NCI-H2107 (cell line): Measurements from ENCODE around the gene GPI.
"Not testable (repeated sequence)": the region's sequence is repeated elsewhere in the genome, so short reads cannot be mapped to it uniquely, and the experiment has no call there.

ENCODE experiments used
- DNase-seq: peaks from one replicate; lab custom pipeline; 2025; lab: John Stamatoyannopoulos, UW

GPI gene

DNA sequence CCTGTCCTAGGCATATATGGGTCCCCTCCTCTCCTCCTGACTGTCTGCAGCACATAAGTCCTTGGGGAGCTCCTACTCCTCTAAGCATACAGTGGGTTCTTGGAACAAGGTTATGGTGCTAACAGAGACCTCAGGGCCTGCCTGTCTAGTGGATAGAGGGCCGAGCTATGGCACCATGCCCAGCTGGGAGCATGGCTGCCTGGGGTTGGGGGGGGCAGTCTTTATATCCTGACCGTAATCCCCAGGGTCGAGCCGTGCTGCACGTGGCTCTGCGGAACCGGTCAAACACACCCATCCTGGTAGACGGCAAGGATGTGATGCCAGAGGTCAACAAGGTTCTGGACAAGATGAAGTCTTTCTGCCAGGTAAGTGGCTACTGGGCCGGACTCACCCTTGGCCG is 3.3 kb downstream of the GPI start:
- DNase-seq: no peak

DNA sequence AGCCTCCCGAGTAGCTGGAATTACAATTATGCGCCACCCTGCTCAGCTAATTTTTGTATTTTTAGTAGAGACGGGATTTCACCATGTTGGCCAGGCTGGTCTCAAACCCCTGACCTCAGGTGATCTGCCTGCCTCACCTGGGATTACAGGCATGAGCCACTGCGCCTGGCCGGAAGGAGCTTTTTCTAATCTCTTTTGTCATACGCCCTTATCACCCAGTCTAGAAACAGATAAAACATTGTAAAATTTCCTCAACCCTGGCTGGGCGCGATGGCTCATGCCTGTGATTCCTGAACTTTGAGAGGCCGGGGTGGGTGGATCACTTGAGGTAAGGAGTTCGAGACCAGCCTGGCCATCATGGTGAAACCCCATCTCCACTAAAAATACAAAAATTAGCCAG is 4.2 kb downstream of the GPI start:
- not testable (repeated sequence) for DNase-seq

DNA sequence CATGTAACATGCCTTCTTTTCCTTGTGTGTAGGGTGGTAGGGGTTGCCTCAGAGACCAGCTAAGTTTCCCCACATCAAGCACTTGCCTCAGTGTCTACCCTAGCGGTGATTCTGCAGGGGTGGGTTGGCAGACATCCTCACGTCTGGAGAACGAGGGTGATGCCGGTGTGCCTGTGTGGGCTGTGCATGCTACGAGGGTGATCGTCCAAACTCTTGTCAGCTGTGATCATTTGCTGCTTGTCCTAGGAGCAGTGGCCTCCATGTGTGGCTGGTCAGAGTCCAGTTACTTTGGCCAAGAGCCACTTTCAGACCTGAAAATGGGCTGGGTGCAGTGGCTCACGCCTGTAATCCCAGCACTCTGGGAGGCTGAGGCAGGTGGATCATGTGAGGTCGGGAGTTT is 5.1 kb downstream of the GPI start:
- DNase-seq: no peak

DNA sequence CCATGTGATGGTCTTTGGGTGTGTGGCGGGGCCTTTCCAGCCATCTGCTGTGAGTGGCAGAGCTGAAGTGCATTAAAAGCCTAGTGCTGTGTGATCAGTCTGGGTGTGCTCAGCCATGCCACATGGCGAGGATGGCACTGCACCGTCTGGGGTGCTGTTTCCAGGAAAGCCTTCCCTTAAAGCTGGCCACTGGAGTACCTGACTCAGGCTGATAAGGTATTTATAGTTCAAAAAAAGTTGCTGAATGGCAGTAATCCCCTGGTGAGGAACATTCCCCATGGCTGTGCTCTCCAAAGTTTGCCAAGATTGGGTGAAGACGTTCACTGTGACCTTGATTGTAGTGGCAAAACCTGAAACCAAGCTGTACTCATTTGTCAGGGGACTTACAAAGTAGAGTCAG is 6.0 kb downstream of the GPI start:
- no peak for DNase-seq

DNA sequence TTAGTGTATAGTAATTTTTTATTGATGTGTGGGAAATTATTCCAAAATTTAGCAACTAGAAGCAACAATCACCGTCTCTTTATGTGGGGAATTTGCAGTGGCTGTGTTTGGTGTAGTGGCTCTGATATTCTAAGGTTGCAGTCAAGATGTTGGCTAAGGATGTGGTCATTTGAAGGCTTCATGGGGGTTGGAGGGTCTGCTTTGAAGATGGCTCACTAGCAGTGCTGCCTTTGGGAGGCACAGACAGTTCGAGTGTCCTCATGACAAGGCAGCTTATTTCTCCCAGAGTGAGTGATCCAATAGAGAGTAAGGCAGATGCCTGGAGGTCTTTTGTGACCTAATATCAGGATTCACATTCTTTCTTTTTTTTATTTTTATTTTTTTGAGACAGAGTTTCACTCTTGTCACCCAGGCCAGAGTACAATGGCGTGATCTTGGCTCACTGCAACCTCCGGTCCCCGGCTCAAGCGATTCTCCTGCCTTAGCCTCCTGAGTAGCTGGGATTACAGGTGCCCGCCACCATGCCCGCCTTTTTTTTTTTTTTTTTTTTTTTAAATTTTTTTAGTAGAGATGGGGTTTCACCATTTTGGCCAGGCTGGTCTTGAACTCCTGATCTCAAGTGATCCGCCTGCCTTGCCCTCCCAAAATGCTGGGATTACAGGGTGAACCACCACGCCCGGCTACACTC is 8.7 kb downstream of the GPI start:
- DNase-seq: no peak

DNA sequence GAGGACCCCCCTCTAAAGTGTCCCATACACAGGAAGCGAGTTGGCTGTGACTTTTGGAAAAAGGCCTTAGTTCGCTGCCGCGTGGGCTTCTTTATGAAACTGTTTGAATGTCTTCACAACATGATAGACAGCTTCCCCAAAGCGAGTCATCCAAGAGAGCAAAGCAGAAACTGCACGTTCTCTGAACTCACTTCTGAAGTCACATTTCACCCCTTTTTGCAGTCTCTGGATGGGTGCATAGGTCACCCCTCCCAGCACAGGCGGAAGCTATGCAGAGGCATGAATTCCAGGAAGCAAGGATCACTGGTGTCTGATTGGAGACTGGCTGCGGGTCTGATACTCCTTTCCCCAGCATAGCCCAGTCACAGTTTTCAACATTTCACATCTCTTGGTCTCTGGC is 10.6 kb downstream of the GPI start:
- no peak for DNase-seq

DNA sequence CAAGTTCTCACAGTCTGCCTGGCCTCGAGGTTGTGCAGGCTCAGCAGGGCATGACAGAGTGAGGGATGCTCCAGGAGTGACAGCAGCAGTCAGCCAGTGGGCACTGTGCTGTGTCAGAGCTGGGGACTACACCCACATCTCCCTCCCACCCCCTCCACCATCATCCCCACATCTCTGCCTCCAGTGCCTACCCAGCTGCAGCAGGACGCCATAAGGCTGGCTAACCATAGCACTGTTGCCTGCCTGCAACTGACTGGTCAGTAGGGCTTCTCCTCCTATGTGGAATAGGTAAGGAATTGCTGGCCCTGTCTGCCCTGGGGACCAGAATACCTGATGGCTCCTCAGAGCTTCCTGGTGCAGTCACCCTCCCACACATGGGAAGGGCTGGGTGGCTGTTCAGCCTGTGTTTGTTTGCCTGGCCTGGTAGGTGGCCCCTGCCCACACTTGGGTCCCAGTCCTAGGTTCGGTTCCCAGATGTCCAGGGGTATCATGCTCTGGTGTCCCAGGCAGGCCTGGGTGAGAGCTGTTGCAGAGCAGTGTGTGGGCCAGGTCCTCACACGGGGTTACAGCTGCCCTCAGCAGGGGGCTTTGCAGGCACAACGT is 15.7 kb downstream of the GPI start:
- no peak for DNase-seq

DNA sequence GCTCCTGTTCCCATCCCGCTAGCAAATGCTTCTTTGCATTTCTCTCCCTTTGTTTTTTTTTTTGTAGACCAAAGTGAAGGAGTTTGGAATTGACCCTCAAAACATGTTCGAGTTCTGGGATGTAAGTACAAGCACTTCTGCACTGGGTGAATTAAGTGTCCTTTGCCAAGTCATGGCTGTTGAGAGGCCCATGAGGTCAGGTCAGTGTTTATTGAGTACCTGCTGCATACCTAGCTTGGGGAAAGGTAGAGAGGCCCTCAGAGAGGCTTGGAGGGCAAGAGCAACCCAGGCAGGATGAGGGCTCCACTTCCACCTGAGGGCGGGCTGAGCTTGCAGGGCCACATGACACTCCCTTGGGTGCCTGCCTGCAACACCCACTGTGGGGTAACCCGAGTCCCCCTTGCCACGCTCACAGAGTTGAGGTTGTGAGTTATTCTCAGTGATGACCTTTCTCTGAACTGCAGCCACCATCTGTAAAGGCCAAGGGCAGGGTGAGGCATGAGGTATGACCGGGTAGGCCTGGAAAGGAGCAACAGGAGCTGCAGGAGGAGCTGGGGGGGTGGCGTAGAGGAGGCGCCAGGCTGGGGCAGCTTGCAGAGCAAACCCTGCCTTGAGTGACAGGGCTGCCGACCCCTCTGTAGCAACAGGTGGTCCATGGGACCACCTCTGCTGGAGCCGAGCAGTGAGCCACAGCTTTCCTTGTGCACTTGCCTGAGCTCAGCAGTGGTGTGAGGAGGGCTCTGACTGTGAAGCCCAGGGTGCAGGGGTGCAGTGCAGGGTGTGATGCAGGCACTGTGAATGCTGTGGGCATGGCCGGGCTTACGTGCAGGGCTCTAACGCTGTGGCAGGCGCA is 16.6 kb downstream of the GPI start:
- no peak for DNase-seq

DNA sequence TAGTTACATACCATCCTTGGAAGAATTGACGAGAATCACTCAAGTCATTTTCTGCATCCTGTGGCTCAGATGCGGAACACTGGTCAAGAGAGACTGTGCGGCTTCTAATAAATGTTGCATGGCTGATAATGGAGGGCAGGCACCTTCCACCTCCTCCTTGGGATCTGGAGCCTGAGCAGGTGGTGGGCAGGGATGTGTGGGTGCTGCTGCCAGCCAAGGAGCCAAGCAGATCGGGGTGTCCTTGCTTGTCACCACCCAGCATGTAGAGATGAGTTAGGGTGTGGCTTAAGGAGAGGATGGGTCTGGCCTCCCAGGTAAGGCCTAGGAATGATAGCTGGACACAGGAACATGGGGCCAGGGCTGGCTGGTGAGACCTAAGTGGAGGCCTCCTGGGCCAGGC is 17.5 kb downstream of the GPI start:
- no peak for DNase-seq

DNA sequence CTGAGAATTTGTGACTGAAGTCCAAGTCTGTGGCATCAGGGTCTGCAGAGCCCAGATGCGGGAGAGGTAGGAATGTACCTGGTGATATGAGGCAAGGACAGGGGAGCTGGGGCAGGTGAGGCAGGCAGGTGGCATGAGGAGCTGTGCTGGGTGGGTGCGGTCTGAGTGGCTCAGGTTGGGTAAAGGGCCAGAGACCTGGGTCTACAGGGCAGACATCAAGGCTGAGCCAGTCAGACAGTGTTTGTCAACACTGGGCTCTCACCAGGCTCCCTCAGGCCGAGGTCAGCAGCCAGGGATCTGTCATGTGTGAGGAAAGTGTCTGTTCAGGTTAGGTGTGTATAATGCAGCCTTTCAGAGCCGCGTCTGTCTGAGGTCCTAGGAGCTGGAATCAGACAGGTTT is 18.6 kb downstream of the GPI start:
- no peak for DNase-seq

DNA sequence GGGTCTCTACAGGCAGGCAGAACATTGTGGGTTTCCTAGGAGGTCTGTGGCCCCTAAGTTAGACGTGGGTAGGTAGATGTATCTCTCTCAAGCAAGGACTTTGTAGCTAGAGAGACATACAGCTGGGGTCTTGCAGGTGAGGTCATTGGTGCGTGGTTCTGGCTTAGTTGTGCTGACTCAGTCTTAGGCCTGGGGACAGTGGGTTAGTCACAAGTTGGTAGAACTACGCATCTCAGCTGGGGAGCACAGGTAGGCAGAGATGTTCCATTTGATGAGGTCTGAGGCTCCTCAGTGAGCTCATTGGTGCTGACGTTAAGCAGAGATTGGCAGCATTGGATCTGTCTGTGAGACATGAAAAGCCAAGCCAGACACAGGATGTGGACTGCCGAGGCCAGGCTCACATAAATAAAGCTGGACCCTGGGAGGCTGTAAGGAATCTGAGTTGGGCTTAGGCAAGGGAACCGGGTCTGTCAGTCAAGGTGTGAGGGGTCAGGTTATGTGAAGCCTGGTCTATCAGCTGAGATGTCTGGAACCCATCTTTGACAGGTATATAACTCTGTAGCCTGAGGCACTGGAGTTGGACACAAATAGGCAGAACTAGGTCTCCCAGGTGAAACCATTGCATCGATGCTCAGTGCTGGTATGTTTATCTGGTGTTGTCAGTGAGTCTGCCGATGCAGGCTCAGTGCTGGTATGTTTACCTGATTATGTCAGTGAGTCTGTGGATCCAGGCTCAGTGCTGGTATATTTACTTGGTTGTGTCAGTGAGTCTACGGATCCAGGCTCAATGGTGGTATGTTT is 21.8 kb downstream of the GPI start:
- DNase-seq: no peak

DNA sequence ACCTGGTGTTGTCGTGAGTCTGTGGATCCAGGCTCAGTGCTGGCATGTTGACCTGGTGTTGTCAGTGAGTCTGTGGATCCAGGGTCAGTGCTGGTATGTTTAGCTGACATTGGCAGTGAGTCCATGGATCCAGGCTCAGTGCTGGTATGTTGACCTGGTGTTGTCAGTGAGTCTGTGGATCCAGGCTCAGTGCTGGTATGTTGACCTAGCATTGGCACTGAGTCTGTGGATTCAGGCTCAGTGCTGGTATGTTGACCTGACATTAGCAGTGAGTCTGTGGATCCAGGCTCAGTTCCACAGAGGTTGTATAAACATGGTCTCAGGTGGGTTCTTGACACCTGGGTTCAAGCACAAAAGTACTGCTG is 22.4 kb downstream of the GPI start:
- DNase-seq: no peak

DNA sequence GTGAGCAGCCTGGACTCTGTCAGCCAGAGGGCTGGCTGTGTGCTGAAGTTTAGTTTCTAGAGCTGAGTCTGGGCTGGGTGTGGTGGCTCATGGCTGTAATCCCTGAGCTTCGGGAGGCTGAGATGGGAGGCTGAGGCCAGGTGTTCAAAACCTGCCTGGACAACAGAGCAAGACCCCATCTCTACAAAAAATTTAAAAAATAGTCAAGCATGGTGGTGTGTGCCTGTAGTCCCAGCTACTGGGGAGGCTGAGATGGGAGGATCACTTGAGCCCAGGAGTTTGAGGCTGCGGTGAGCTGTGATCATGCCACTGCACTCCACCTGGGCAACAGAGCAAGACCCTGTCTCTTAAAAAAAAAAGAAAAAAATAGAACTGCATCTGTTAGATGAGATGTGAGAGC is 23.7 kb downstream of the GPI start:
- not testable (repeated sequence) for DNase-seq

DNA sequence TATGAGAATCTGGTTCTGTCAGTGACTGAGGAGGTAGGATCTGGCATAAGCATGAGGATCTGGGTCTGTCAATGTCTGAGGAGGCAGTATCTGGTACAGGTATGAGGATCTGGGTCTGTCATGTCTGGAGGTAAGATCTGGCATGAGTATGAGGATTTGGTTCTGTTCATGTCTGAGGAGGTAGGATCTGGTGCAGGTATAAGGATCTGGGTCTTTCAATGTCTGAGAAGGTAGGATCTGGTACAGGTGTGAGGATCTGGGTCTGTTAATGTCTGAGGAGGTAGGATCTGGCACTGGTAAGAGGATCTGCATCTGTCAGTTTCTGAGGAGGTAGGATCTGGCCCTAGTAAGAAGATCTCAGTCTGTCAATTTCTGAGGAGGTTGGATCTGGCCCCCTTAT is 26.8 kb downstream of the GPI start:
- DNase-seq: no peak

DNA sequence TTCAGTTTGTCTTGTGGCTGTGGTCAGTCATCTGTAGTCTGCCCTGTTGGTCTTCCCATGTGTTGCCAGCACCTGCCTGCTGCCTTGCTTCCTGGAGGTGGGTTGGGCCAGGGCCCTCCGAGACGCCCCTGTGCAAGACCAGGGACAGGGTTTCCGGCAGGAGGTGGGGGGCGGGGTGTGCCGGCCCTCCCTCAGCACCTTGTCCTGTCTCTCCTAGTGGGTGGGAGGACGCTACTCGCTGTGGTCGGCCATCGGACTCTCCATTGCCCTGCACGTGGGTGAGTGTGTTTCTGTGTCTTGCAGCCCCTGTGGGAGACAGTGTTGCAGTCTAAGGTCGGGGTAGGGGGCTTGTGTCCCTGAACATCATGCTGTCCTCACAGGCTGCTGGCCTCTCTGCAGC is 28.0 kb downstream of the GPI start:
- DNase-seq: no peak

DNA sequence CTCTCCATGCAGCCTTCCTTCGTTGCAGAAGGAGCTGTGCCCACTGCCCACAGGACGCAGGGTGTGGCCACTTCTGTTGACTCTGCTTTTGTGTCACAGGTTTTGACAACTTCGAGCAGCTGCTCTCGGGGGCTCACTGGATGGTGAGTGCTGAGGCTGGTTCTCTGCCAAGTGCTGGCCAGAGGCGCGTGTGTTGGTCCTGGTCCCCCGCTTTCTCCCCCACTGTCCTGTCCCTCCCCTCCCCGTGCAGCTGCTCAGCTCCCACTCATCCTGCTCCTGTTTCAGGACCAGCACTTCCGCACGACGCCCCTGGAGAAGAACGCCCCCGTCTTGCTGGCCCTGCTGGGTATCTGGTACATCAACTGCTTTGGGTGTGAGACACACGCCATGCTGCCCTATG is 28.6 kb downstream of the GPI start:
- no peak for DNase-seq

DNA sequence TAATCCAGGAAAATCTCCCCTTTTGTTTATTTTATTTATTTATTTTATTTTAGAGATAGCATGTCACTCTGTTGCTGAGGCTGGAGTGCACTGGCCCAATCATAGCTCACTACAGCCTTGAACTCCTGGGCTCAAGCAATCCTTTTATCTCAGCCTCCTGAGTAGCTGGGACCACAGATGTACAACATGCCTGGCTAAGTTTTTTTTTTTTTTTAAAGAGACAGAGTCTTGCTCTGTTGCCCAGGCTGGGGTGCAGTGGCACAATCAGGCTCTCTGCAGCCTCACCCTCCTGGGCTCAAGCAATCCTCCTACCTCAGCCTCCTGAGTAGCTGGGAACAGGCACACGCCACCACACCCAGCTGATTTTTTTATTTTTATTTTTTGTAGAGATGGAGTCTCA is 32.9 kb downstream of the GPI start:
- no peak for DNase-seq

DNA sequence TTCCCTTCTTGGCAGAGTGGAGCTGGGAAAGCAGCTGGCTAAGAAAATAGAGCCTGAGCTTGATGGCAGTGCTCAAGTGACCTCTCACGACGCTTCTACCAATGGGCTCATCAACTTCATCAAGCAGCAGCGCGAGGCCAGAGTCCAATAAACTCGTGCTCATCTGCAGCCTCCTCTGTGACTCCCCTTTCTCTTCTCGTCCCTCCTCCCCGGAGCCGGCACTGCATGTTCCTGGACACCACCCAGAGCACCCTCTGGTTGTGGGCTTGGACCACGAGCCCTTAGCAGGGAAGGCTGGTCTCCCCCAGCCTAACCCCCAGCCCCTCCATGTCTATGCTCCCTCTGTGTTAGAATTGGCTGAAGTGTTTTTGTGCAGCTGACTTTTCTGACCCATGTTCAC is 34.9 kb downstream of the GPI start:
- no peak for DNase-seq

DNA sequence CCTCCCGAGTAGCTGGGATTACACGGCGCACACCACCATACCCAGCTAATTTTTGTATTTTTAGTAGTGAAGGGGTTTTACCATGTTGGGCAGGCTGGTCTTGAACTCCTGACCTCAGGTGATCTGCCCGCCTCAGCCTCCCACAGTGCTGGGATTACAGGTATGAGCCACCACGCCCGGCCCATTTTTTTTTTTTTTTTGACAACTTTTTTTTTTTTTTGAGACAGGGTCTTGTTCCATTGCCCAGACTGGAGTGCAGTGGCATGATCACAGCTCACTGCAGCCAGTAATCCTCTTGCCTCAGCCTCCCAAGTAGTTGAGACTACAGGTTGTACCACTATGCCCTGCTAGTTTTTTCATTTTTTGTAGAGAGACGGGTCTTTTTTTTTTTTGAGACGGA is 35.8 kb downstream of the GPI start:
- DNase-seq: not testable (repeated sequence)

DNA sequence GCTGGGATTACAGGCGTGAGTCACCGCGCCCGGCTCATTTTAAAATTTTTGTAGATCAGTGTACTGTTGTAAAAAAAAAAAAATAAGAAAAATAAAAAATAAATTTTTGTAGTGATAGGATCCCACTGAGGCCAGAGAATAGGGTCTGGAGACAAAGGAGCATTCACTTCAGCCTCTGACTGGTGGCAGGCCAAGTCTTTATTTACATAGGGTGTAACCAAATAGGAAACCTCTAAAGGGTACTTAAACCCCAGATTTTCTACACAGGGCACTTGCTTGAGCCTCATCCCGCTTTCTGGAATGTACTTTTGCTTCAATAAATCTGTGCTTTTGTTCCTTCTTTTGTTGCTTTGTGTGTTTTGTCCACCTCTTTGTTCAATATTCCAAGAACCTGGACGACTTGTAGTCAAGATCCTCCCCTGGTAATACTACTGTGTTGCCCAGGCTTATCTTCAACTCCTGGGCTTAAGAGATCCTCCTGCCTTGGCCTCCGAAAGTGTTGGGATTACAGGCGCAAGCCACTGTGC is 37.1 kb downstream of the GPI start:
- no peak for DNase-seq

DNA sequence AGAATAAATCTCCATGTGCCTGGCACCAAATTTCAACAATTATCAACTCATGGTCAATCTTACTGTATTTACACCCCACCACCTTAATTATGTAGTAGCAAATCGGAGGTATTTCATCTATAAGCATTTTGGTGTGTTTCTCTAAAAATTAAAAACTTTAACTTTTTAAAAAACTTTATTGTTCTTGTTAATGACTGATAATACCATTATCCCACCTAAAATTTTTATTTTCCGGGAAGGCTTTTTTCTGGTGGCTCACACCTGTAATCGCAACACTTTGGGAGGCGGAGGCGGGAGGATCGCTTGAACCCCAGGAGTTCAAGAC is 38.8 kb downstream of the GPI start:
- no peak for DNase-seq

DNA sequence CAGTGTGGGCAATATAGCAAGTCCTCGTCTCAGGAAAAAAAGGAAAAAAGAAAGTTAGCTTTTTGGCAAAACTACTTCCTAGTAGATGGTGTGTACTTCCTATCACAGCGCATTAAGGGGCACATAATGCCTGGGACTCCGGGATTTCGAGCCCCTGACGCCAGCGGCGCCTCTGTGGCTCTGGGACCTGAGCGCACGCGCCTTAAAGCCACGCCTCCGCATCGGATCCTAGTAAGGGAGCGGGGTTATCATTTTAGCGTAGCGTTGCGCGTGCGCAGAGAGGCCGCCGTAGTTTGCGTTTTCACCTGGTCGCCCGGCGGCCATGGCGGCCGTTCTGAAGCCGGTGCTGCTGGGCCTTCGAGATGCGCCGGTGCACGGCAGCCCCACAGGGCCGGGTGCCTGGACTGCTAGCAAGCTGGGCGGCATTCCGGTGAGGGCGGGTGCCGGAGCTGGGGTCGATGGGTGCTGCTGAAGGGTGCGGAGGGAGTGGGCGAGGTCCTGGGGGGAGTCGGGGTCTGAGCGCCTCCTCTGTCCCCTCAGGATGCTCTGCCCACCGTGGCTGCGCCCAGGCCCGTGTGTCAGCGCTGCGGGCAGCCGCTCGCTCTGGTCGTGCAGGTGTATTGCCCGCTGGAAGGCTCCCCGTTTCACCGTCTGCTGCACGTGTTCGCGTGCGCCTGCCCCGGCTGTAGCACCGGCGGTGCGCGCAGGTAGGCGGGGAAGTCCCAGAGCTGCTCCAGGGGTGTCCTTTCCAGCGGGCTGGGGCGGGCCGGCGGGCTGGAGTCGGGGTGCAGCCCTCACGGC is 39.3 kb downstream of the GPI start, which contains the start of gene PDCD2L:
Gene PDCD2L (plus strand): TSS at position 291 of the 801 bp plus-strand sequence. CDS start 32 bp downstream, at position 323.
- peak; percentile 84 for DNase-seq
